ENCODE measurements around the gene RHOF. TPM values are rescaled to one million over a fixed set of nuclear protein-coding genes. Genes with fewer than 3 reads are reported as not detected.
A peak's percentile ranks its signal among the peaks of the same experiment; 100 is the strongest.
"Not testable (repeated sequence)": the region's sequence is repeated elsewhere in the genome, so short reads cannot be mapped to it uniquely, and the experiment has no call there.

The RHOF gene
- total RNA-seq, 1 experiment from 2014 or later = 71.8 TPM

DNA sequence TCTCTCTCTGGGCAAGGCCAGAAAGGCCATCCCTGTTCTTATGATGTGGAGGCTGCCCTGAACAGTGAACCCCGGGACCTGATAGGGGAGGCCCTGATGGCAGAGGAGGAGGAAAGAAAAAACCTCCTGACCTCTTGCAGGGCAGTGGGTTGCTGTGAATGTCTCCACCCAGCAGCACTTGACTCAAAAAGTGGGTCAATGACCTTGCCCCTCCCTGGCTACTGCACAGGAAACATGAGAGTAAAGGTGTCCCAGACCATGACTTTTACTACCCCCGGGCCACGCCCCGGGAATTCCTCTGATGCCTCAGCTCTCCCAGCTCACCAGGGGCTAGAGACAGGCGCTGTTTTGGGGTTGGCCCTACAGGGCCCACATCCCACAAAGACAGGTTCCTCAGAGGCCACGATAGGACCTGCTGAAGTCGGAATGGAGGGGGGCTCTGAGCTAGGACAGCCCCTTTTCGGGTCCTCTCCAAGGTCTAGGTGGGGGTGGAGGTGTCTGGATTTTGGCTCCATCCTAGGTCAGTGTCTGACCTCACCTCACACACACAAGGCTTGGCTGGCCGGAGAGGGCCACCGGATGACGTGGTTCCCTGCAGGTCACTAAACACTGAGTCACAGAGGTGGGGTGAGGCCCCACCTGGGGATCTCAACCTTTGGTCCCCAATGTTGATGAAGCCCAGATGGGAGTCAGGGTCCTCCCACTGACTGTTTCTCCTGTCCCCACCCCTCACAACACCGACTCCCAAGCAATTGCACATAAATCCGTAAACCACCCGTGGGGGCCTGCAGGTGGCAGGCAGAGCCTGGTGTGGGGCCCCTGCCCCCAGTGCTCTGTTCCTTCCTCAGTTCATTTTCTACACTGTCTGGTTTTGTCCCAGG lies 1.6 kb downstream of the RHOF start:
- intact Hi-C loops (cut with micrococcal nuclease; ENCODE audit: unreplicated experiment) = loop anchor here (5.0 kb wide), 1 partner anchor 95 kb away; no protein-coding TSS in a partner anchor
- Histone ChIP-seq H3K27ac (ENCODE audit: low read length) (peak overlapping the region; percentile 91), H3K27me3 (ENCODE audit: control insufficient read depth, insufficient read depth, low read length) (no peaks in the 10 kb centered on the region), H3K4me1 (ENCODE audit: control insufficient read depth, insufficient read depth, low read length) (peaks cover 62% of the 10 kb centered on the region), H3K9me3 (ENCODE audit: control insufficient read depth, insufficient read depth, low read depth, low read length) (no peaks in the 10 kb centered on the region), H3K4me3 (ENCODE audit: low read depth in 2 of 2, low read length in 2 of 2) (peak overlapping the region; percentile 75 to 77), H3K36me3 (ENCODE audit: control insufficient read depth, insufficient read depth, low read length) (peaks cover 4% of the 10 kb centered on the region; the same call in 1 of the 2 replicates)
- TSS peak; percentile 17 for BruUV-seq (replicated peaks)
- POLR2A ChIA-PET = no interaction called here
- TF ChIP-seq TCF7L2 (IDR thresholded peaks at IDR 0.05; ENCODE audit: low read depth, low read length) (no peak), POLR2AphosphoS5 (IDR thresholded peaks at IDR 0.05; ENCODE audit: low read depth, low read length) (no peak)
- TF ChIP-seq, protein P1, sequence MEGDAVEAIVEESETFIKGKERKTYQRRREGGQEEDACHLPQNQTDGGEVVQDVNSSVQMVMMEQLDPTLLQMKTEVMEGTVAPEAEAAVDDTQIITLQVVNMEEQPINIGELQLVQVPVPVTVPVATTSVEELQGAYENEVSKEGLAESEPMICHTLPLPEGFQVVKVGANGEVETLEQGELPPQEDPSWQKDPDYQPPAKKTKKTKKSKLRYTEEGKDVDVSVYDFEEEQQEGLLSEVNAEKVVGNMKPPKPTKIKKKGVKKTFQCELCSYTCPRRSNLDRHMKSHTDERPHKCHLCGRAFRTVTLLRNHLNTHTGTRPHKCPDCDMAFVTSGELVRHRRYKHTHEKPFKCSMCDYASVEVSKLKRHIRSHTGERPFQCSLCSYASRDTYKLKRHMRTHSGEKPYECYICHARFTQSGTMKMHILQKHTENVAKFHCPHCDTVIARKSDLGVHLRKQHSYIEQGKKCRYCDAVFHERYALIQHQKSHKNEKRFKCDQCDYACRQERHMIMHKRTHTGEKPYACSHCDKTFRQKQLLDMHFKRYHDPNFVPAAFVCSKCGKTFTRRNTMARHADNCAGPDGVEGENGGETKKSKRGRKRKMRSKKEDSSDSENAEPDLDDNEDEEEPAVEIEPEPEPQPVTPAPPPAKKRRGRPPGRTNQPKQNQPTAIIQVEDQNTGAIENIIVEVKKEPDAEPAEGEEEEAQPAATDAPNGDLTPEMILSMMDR (IDR thresholded peaks at IDR 0.05) = no peak
- TF ChIP-seq, protein P2, sequence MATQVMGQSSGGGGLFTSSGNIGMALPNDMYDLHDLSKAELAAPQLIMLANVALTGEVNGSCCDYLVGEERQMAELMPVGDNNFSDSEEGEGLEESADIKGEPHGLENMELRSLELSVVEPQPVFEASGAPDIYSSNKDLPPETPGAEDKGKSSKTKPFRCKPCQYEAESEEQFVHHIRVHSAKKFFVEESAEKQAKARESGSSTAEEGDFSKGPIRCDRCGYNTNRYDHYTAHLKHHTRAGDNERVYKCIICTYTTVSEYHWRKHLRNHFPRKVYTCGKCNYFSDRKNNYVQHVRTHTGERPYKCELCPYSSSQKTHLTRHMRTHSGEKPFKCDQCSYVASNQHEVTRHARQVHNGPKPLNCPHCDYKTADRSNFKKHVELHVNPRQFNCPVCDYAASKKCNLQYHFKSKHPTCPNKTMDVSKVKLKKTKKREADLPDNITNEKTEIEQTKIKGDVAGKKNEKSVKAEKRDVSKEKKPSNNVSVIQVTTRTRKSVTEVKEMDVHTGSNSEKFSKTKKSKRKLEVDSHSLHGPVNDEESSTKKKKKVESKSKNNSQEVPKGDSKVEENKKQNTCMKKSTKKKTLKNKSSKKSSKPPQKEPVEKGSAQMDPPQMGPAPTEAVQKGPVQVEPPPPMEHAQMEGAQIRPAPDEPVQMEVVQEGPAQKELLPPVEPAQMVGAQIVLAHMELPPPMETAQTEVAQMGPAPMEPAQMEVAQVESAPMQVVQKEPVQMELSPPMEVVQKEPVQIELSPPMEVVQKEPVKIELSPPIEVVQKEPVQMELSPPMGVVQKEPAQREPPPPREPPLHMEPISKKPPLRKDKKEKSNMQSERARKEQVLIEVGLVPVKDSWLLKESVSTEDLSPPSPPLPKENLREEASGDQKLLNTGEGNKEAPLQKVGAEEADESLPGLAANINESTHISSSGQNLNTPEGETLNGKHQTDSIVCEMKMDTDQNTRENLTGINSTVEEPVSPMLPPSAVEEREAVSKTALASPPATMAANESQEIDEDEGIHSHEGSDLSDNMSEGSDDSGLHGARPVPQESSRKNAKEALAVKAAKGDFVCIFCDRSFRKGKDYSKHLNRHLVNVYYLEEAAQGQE (IDR thresholded peaks at IDR 0.05; ENCODE audit: insufficient read depth in 1 of 2, low read depth in 2 of 2, low read length in 1 of 2) = no peak
- no peak for ATAC-seq
- CTCF ChIA-PET = interaction anchor here (0.6 kb wide), 2 partner anchors 71 to 96 kb away, joined by 3 read pairs; no protein-coding TSS in a partner anchor
- no peak for DNase-seq (ENCODE audit: low read depth, low spot score)
- in situ Hi-C loops (cut with HindIII; ENCODE audit: low pct_unique_long_range_greater_than_20kb, low sequenced_read_pairs) = no loop called here

DNA sequence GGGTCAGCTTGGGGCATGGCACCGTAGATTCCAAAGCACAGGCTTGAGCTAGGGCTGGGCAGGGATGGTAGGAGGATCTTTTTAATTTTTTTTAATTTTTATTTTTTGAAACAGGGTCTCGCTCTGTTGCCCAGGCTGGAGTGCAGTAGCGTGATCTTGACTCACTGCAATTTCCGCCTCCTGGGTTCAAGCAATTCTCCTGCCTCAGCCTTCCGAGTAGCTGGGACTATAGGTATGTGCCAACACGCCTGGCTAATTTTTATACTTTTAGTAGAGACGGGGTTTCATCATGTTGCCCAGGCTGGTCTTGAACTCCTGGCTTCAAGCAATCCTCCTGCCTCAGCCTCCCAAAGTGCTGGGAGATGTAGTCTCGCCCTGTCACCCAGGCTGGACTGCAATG lies 2.7 kb downstream of the RHOF start:
- peak overlapping the region; percentile 72; the same call in 1 of the 2 replicates for H3K27ac ChIP-seq (ENCODE audit: low read length)
- DNase-seq (ENCODE audit: low read depth, low spot score); H3K27me3 ChIP-seq (ENCODE audit: control insufficient read depth, insufficient read depth, low read length); CTCF ChIA-PET; ATAC-seq; H3K36me3 ChIP-seq (ENCODE audit: control insufficient read depth, insufficient read depth, low read length); BruUV-seq (replicated peaks); in situ Hi-C loops (cut with HindIII; ENCODE audit: low pct_unique_long_range_greater_than_20kb, low sequenced_read_pairs); H3K9me3 ChIP-seq (ENCODE audit: control insufficient read depth, insufficient read depth, low read depth, low read length): not testable (repeated sequence)
- H3K4me3 ChIP-seq (ENCODE audit: low read depth in 2 of 2, low read length in 2 of 2) = peak overlapping the region in 1 of 2 experiments; percentile 13; a peak in 1 of 4 replicates
- peaks cover 63% of the 10 kb centered on the region for H3K4me1 ChIP-seq (ENCODE audit: control insufficient read depth, insufficient read depth, low read length)
- intact Hi-C loops (cut with micrococcal nuclease; ENCODE audit: unreplicated experiment) = loop anchor here (5.0 kb wide), 1 partner anchor 93 kb away; no protein-coding TSS in a partner anchor
- POLR2A ChIA-PET = interaction anchor here (0.6 kb wide), 2 partner anchors 20 to 41 kb away, joined by 3 read pairs; no protein-coding TSS in a partner anchor
